Right lobe of liver (tissue), 6 donors: ENCODE measurements around the gene CENPP. TPM values are rescaled to one million over a fixed set of nuclear protein-coding genes. Genes with fewer than 3 reads are reported as not detected.

ENCODE experiments used
- ATAC-seq, 4 donors: fragments of 200-7000 bp; cut with Tn5 transposase; one replicate each; pipeline ENCODE4 v1.9.1; 2020; ENCODE audit warnings: mild to moderate bottlenecking in 4 of 4, moderate library complexity in 4 of 4
- DNase-seq, 3 donors: peaks; one replicate each; pipeline ENCODE4 v3.0.0-alpha.2; 2020
- H3K27ac ChIP-seq, 3 donors: fragments of 200-600 bp; one replicate each; pipeline ENCODE4 v1.8.0; 2022
- H3K27me3 ChIP-seq, 2 donors: fragments of 200-600 bp; one replicate each; pipeline ENCODE4 v1.8.0; 2022
- H3K36me3 ChIP-seq, 4 donors: fragments of 200-600 bp; sonication (generic) in 1 of 4; one replicate each; pipeline versions ENCODE4 v1.5.1 to v1.8.0; 2017 to 2022; ENCODE audit warnings: control low read depth in 1 of 4
- H3K4me1 ChIP-seq, 4 donors: fragments of 200-600 bp; sonication (generic) in 1 of 4; one replicate each; pipeline versions ENCODE4 v1.5.1 to v1.8.0; 2017 to 2022; ENCODE audit warnings: control low read depth in 1 of 4
- H3K4me3 ChIP-seq, 3 donors: fragments of 200-600 bp; one replicate each; pipeline ENCODE4 v1.8.0; 2022
- H3K9me3 ChIP-seq, 4 donors: fragments of 200-600 bp; sonication (generic) in 1 of 4; one replicate each; pipeline versions ENCODE4 v1.5.1 to v1.8.0; 2017 to 2022; ENCODE audit warnings: control low read depth in 1 of 4
- POLR2A ChIP-seq: fragments of 450-650 bp; IDR thresholded peaks from one replicate; pipeline ENCODE4 v1.6.1; 2017; ENCODE audit warnings: antibody characterized with exemption, mild to moderate bottlenecking
- WGBS: methylation state at CpG from one replicate; pipeline ENCODE4 v1.1.6; 2018; ENCODE audit warnings: low coverage, low lambda C conversion rate; ENCODE audit not compliant: insufficient coverage; ENCODE audit errors: missing lambda C conversion rate; 5-methylcytosine and 5-hydroxymethylcytosine counted together
- intact Hi-C, 2 donors: fragments of 100-400 bp; cut with DNase I; formaldehyde crosslinking; loops; one replicate each; pipeline versions ENCODE4 v1.11.2 to v1.14.1; 2022
- total RNA-seq, 6 experiments: library from RNA; depleted of rRNA in 2 of 6; stranded (reverse); fragments of >200 nt in 2 of 6; fragmentation: NEBNext Ultra II Directional in 3 of 6; extraction: Animal tissue kit (Norgen Biotek cat#: 25700) in 3 of 6; gene quantifications; one replicate each; pipeline versions ENCODE4 v1.1.0 to v1.2.4, GENCODE V29; 2016 to 2023
- TF ChIP-seq, protein P1 (sequence below), 4 donors: fragments of 200-600 bp in 3 of 4; fragments of 450-650 bp in 1 of 4; IDR thresholded peaks; one replicate each; pipeline versions ENCODE4 v1.5.1 to v1.8.0; 2016 to 2022; ENCODE audit warnings: antibody characterized with exemption in 4 of 4, mild to moderate bottlenecking in 2 of 4
- donor health status: DM: no; HTN: yes; CAD: no.
- donor health status: DM: no; HTN: no; CAD: no.
- donor health status: DM: no; HTN: no; CAD: no.
- donor health status: DM: no; HTN: yes; CAD: no.
- donor health status: DM: no; HTN: yes; CAD: no.

Gene CENPP
- total RNA-seq, 6 experiments from 2014 or later, result 1.0 to 3.7 (median 1.5) TPM

DNA sequence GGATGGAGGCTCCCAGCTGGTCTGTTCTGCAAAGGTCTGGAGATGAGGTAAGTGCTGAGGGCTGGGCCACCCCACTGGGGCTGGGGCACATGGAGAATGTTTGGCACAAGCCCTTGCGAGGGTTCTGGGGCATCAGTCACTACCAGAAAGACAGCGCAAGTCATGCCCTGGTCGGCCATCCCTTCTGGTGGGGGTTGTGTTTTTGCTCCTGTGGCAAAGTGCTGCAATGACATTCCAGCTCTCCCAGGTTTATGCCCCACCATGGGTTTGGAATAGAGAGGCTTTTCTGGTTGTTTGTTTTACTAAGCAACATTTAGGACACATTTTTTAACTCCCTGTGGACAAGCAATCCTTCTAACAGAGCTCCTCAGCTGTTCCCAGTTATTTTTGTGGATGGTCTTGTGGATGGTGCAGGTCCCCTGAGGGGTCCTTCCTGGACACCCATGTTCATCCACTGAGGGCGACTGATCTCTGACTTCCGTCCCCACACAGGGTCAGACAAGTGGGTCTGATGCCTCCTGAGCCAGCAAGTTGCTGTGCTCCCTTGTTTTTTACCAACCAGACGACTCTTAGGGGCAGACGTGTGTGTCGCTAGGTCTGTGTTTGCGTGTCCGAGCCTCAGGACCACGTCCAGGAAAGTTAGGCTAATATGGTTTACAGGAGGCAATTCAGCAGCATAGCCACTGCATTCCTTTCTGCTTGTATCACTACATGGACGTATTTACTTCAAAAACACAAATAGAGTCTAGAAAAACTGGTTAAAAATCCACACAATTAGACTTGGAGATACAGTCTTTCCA is 274.9 kb downstream of the CENPP start:
- DNase-seq (no peak), ATAC-seq (peak in 1 of 4 donors; percentile 34)
- H3K4me3 ChIP-seq, result no peak overlapping the region
- H3K27ac ChIP-seq, result no peak overlapping the region
- no peaks in the 10 kb centered on the region for H3K9me3 ChIP-seq
- no peak for TF ChIP-seq POLR2A
- TF ChIP-seq, protein P1, sequence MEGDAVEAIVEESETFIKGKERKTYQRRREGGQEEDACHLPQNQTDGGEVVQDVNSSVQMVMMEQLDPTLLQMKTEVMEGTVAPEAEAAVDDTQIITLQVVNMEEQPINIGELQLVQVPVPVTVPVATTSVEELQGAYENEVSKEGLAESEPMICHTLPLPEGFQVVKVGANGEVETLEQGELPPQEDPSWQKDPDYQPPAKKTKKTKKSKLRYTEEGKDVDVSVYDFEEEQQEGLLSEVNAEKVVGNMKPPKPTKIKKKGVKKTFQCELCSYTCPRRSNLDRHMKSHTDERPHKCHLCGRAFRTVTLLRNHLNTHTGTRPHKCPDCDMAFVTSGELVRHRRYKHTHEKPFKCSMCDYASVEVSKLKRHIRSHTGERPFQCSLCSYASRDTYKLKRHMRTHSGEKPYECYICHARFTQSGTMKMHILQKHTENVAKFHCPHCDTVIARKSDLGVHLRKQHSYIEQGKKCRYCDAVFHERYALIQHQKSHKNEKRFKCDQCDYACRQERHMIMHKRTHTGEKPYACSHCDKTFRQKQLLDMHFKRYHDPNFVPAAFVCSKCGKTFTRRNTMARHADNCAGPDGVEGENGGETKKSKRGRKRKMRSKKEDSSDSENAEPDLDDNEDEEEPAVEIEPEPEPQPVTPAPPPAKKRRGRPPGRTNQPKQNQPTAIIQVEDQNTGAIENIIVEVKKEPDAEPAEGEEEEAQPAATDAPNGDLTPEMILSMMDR (IDR thresholded peaks at IDR 0.05), result no peak
- no peaks in the 10 kb centered on the region for H3K36me3 ChIP-seq
- intact Hi-C loops, result no loop called here
- H3K4me1 ChIP-seq, result peaks cover 0 to 4% (median 0%) of the 10 kb centered on the region in 4 donors
- WGBS, result 82% methylated on average over 8 of the region's 12 CpGs
- no peaks in the 10 kb centered on the region for H3K27me3 ChIP-seq

GRCh38 chr9:92601451-92601850 is 275.7 kb downstream of the CENPP start:
- no peak overlapping the region for H3K27ac ChIP-seq
- no peak for ATAC-seq
- 93% methylated on average over 11 of the region's 12 CpGs for WGBS

GRCh38 chr9:92602413-92602812 is 276.7 kb downstream of the CENPP start:
- Histone ChIP-seq H3K4me3 (no peak overlapping the region), H3K36me3 (no peaks in the 10 kb centered on the region), H3K9me3 (no peaks in the 10 kb centered on the region), H3K4me1 (peaks cover 0 to 6% (median 0%) of the 10 kb centered on the region in 4 donors), H3K27ac (no peak overlapping the region), H3K27me3 (no peaks in the 10 kb centered on the region)
- DNase-seq (no peak), ATAC-seq (peak in 1 of 4 donors; percentile 12)
- intact Hi-C loops, result no loop called here
- 94% methylated on average over 5 of the region's 10 CpGs for WGBS
- TF ChIP-seq, protein P1 (IDR thresholded peaks at IDR 0.05), result no peak
- no peak for TF ChIP-seq POLR2A

More at GRCh38 chr9:92601451-92601850, 275.7 kb downstream of the CENPP start:
- Histone ChIP-seq H3K4me3 (no peak overlapping the region), H3K36me3 (no peaks in the 10 kb centered on the region), H3K27me3 (no peaks in the 10 kb centered on the region), H3K9me3 (no peaks in the 10 kb centered on the region), H3K4me1 (peaks cover 0 to 4% (median 0%) of the 10 kb centered on the region in 4 donors)
- no peak for DNase-seq
- TF ChIP-seq, protein P1 (IDR thresholded peaks at IDR 0.05), result no peak
- no peak for TF ChIP-seq POLR2A
- intact Hi-C loops, result no loop called here

GRCh38 chr9:92603100-92603499 is 277.3 kb downstream of the CENPP start:
- Histone ChIP-seq H3K27me3 (no peaks in the 10 kb centered on the region), H3K4me3 (no peak overlapping the region), H3K9me3 (no peaks in the 10 kb centered on the region), H3K27ac (no peak overlapping the region), H3K36me3 (no peaks in the 10 kb centered on the region), H3K4me1 (peaks cover 0 to 5% (median 0%) of the 10 kb centered on the region in 4 donors)
- intact Hi-C loops, result no loop called here
- TF ChIP-seq POLR2A, result no peak
- TF ChIP-seq, protein P1 (IDR thresholded peaks at IDR 0.05), result no peak
- WGBS, result 87% methylated on average over 3 of the region's 5 CpGs
- ATAC-seq (no peak), DNase-seq (no peak)
